Measurements from ENCODE around the gene NR5A2. TPM values are rescaled to one million over a fixed set of nuclear protein-coding genes. Genes with fewer than 3 reads are reported as not detected.

NR5A2 gene
- polyA plus RNA-seq, 3 donors, result 0.03 to 0.31 TPM; not detected in 1

GRCh38 chr1:200042552-200043335 is 15.2 kb downstream of the NR5A2 start:
- Mint-ChIP-seq H3K4me1 (peaks cover 45% of the 10 kb centered on the region), H3K4me3 (peak overlapping the region; percentile 82 to 95), H3K36me3 (peaks cover 4 to 9% of the 10 kb centered on the region in 2 donors), H3K27me3 (ENCODE audit: low read depth in 3 of 3) (peaks cover 28 to 69% (median 65%) of the 10 kb centered on the region in 3 donors), H3K9me3 (peaks cover 0 to 38% (median 23%) of the 10 kb centered on the region in 7 donors), H3K27ac (peak overlapping the region in 1 of 7 donors; percentile 5)
- H3K9ac ChIP-seq (ENCODE audit: insufficient read depth, low read length, poor library complexity, severe bottlenecking), result no peak overlapping the region
- no peak for TF ChIP-seq CTCF (IDR thresholded peaks at IDR 0.05)
- peak overlapping the region; percentile 59 for H3K4me2 ChIP-seq (replicated peaks; ENCODE audit: extremely low read depth, low read length, poor library complexity, severe bottlenecking)
- H3K27ac ChIP-seq (ENCODE audit: low read depth in 1 of 2, low read length in 2 of 2), result no peak overlapping the region
- H3K9me3 ChIP-seq (replicated peaks in 1 of 2; ENCODE audit: control insufficient read depth in 1 of 2, insufficient read depth in 1 of 2, low read length in 2 of 2), result peaks cover 0 to 22% of the 10 kb centered on the region in 2 donors
- intact Hi-C loops (cut with micrococcal nuclease), result no loop called here
- 3% methylated on average over 39 of the region's 48 CpGs for WGBS (ENCODE audit: insufficient coverage)
- no peaks in the 10 kb centered on the region for H3K79me2 ChIP-seq (ENCODE audit: insufficient read depth, low read length)
- no peaks in the 10 kb centered on the region for H3K36me3 ChIP-seq (replicated peaks in 1 of 2; ENCODE audit: control insufficient read depth in 1 of 2, insufficient read depth in 2 of 2, low read length in 2 of 2)
- H3K27me3 ChIP-seq (ENCODE audit: control insufficient read depth in 2 of 2, insufficient read depth in 2 of 2, low read length in 2 of 2), result peaks cover 82 to 95% of the 10 kb centered on the region in 2 donors
- no peak for DNase-seq
- peak overlapping the region in 2 of 3 experiments; percentile 7 to 58 for H3K4me3 ChIP-seq (replicated peaks in 1 of 3; ENCODE audit: low read depth in 2 of 3, low read length in 3 of 3)
- no peaks in the 10 kb centered on the region for H4K20me1 ChIP-seq (ENCODE audit: insufficient read depth, low read length)
- H3K4me1 ChIP-seq (ENCODE audit: control insufficient read depth in 1 of 2, insufficient read depth in 2 of 2, low read length in 2 of 2), result peaks cover 32 to 49% of the 10 kb centered on the region in 2 donors
- H2AFZ ChIP-seq (ENCODE audit: insufficient read depth, low read depth, low read length, poor library complexity, severe bottlenecking), result peak overlapping the region; percentile 56

DNA sequence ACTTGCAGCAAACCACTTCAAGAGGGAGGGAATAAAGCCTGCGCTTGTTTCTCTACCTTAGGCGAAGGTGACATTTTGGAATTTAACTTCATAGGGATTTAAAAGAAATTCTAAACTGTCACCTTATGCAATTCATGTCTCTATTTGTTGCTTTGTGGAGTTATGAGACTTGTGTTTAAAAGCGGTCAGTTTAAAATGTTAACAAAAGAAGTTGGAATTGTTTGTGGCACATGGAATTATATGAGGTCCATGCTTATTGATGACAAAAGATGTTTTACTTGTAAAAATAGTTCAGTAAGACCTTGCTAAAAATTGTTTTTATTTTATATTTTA is 15.8 kb downstream of the NR5A2 start:
- Histone ChIP-seq H3K79me2 (ENCODE audit: insufficient read depth, low read length) (no peaks in the 10 kb centered on the region), H3K27me3 (ENCODE audit: control insufficient read depth in 2 of 2, insufficient read depth in 2 of 2, low read length in 2 of 2) (peaks cover 76 to 93% of the 10 kb centered on the region in 2 donors), H4K20me1 (ENCODE audit: insufficient read depth, low read length) (no peaks in the 10 kb centered on the region), H3K4me2 (replicated peaks; ENCODE audit: extremely low read depth, low read length, poor library complexity, severe bottlenecking) (peak overlapping the region; percentile 59), H2AFZ (ENCODE audit: insufficient read depth, low read depth, low read length, poor library complexity, severe bottlenecking) (peak overlapping the region; percentile 56), H3K4me3 (replicated peaks in 1 of 3; ENCODE audit: low read depth in 2 of 3, low read length in 3 of 3) (peak overlapping the region in 1 of 3 experiments; percentile 58), H3K4me1 (ENCODE audit: control insufficient read depth in 1 of 2, insufficient read depth in 2 of 2, low read length in 2 of 2) (peaks cover 32 to 48% of the 10 kb centered on the region in 2 donors), H3K27ac (ENCODE audit: low read depth in 1 of 2, low read length in 2 of 2) (no peak overlapping the region), H3K36me3 (replicated peaks in 1 of 2; ENCODE audit: control insufficient read depth in 1 of 2, insufficient read depth in 2 of 2, low read length in 2 of 2) (no peaks in the 10 kb centered on the region), H3K9me3 (replicated peaks in 1 of 2; ENCODE audit: control insufficient read depth in 1 of 2, insufficient read depth in 1 of 2, low read length in 2 of 2) (peaks cover 0 to 19% of the 10 kb centered on the region in 2 donors), H3K9ac (ENCODE audit: insufficient read depth, low read length, poor library complexity, severe bottlenecking) (no peak overlapping the region)
- no CpG with 5 or more reads among the region's 3 CpGs for WGBS (ENCODE audit: insufficient coverage)
- Mint-ChIP-seq H3K36me3 (peaks cover 4 to 9% of the 10 kb centered on the region in 2 donors), H3K9me3 (peaks cover 0 to 33% (median 22%) of the 10 kb centered on the region in 7 donors), H3K4me1 (peaks cover 44% of the 10 kb centered on the region), H3K27me3 (ENCODE audit: low read depth in 3 of 3) (peaks cover 33 to 73% (median 67%) of the 10 kb centered on the region in 3 donors), H3K27ac (no peak overlapping the region), H3K4me3 (peak overlapping the region; percentile 82 to 95)
- no peak for TF ChIP-seq CTCF (IDR thresholded peaks at IDR 0.05)
- DNase-seq, result no peak
- intact Hi-C loops (cut with micrococcal nuclease), result no loop called here
